PC-9 (cell line): ENCODE measurements around the gene UBN2. TPM values are rescaled to one million over a fixed set of nuclear protein-coding genes. Genes with fewer than 3 reads are reported as not detected.

Experiments used
- BruUV-seq: library from RNA; stranded (reverse); fragments of 400-500 nt; replicated peaks from 2 replicates; lab custom pipeline; 2021; lab: Mats Ljungman, UMichigan
- CTCF ChIA-PET: fragments of 300-600 bp; sonication (Branson Sonifier 250); formaldehyde crosslinking; loops from one replicate; lab custom pipeline; 2022; ENCODE audit warnings: antibody characterized with exemption; lab: Charles Lee
- POLR2A ChIA-PET: fragments of 300-600 bp; sonication (Branson Sonifier 250); formaldehyde crosslinking; loops from one replicate; lab custom pipeline; 2022; ENCODE audit warnings: antibody characterized with exemption; ENCODE audit not compliant: unreplicated experiment; lab: Charles Lee
- DNase-seq, 2 experiments: peaks; one replicate each; pipeline versions ENCODE4 v3.0.0 to v3.0.0-alpha.2; 2015 to 2022; ENCODE audit warnings: mixed read lengths in 1 of 2
- H2AFZ ChIP-seq: fragments of 200-600 bp; sonication (generic); 2 replicates; pipeline ENCODE4 v1.8.1; 2017; ENCODE audit warnings: antibody characterized with exemption
- H3F3A ChIP-seq: fragments of 200-600 bp; sonication (generic); 2 replicates; pipeline ENCODE4 v1.8.1; 2017; ENCODE audit warnings: antibody characterized with exemption, mild to moderate bottlenecking, low read depth; ENCODE audit not compliant: insufficient read depth
- H3K27ac ChIP-seq: fragments of 200-600 bp; sonication (generic); 2 replicates; pipeline ENCODE4 v1.6.1; 2016; ENCODE audit warnings: mixed run types
- H3K27me3 ChIP-seq: fragments of 200-600 bp; sonication (generic); 2 replicates; pipeline ENCODE4 v1.6.1; 2016; ENCODE audit warnings: low read depth, mixed run types; ENCODE audit not compliant: insufficient read depth
- H3K36me3 ChIP-seq: fragments of 200-600 bp; sonication (generic); 2 replicates; pipeline ENCODE4 v1.6.1; 2016; ENCODE audit warnings: low read depth, mixed run types
- H3K4me1 ChIP-seq: fragments of 200-600 bp; sonication (generic); replicated peaks from 2 replicates; pipeline ENCODE4 v1.6.1; 2016; ENCODE audit warnings: mixed run types; ENCODE audit not compliant: insufficient read depth
- H3K4me2 ChIP-seq: fragments of 200-600 bp; sonication (generic); 2 replicates; pipeline ENCODE4 v1.6.1; 2017; ENCODE audit warnings: mixed run types
- H3K4me3 ChIP-seq: fragments of 200-600 bp; sonication (generic); 2 replicates; pipeline ENCODE4 v1.6.1; 2016; ENCODE audit warnings: mixed run types
- H3K79me2 ChIP-seq: fragments of 200-600 bp; sonication (generic); 2 replicates; pipeline ENCODE4 v1.6.1; 2017; ENCODE audit warnings: low read depth, mixed run types
- H3K9me2 ChIP-seq: fragments of 200-600 bp; sonication (generic); 2 replicates; pipeline ENCODE4 v1.8.1; 2017; ENCODE audit warnings: mild to moderate bottlenecking; ENCODE audit not compliant: insufficient read depth
- H3K9me3 ChIP-seq: fragments of 200-600 bp; sonication (generic); 2 replicates; pipeline ENCODE4 v1.8.1; 2016; ENCODE audit warnings: low read depth; ENCODE audit not compliant: insufficient read depth
- H4K20me1 ChIP-seq: fragments of 200-600 bp; sonication (generic); 2 replicates; pipeline ENCODE4 v1.8.1; 2017; ENCODE audit not compliant: insufficient read depth
- EZH2 ChIP-seq: fragments of 200-600 bp; sonication (generic); IDR thresholded peaks from 2 replicates; pipeline ENCODE4 v1.8.0; 2017; ENCODE audit warnings: antibody characterized with exemption, low read depth
- intact Hi-C: fragments of 100-400 bp; cut with micrococcal nuclease; formaldehyde crosslinking; loops from one replicate; pipeline ENCODE4 v1.10.0; 2022; ENCODE audit not compliant: unreplicated experiment
- total RNA-seq: library from RNA; stranded (reverse); gene quantifications from 2 replicates; pipeline ENCODE4 v1.2.3, GENCODE V29; 2021
- TF ChIP-seq, protein P1 (sequence below): fragments of 200-600 bp; sonication (generic); conservative IDR thresholded peaks from 2 replicates; pipeline ENCODE4 v1.6.1; 2017; ENCODE audit warnings: mixed run types, antibody characterized with exemption, mild to moderate bottlenecking, moderate library complexity

The UBN2 gene
- total RNA-seq, 1 experiment from 2014 or later: 34.1 TPM

DNA sequence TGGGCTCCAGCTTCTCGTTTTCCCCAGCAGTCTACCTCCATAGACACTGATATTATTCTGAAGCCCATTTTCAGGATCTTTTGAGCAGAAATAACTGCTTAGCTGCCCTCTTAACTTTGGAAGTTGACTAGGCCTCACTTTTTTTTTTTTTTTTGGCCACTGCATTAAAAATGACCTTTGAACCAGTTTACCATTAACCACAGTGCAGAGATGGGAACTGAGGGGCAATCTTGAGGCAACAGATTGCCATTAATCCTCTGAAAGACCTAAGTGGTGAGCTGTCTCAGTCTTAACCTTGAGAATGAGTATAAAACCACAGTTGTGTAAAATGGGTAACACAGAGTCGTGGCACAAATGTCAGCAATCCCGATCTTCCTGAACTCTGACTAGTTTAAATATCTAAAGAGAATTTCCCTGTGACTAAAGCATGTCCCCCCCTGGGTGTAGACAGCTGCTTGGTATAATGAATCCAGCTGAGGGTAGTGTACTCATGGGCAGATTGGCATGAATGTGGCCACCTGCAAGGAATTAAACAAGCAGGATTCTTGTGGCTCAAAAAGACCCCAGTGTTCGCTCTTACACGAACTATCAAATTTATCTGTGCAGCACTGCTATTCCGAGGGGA, 64.0 kb downstream of the UBN2 start:
- intact Hi-C loops: loop anchor here (5.0 kb wide), 1 partner anchor 38 kb away; no protein-coding TSS in a partner anchor
- Histone ChIP-seq H3K4me2 (no peak overlapping the region), H4K20me1 (no peaks in the 10 kb centered on the region), H2AFZ (no peak overlapping the region), H3K79me2 (no peaks in the 10 kb centered on the region), H3K27me3 (no peaks in the 10 kb centered on the region), H3K27ac (no peak overlapping the region), H3K4me1 (no peaks in the 10 kb centered on the region), H3K4me3 (no peak overlapping the region), H3K36me3 (0 out of 2 replicates have a peak, but pooled peaks cover 7% of the 10 kb centered on the region), H3K9me2 (no peaks in the 10 kb centered on the region), H3K9me3 (no peaks in the 10 kb centered on the region), H3F3A (peaks cover 3% of the 10 kb centered on the region)
- CTCF ChIA-PET: no interaction called here
- no peak for DNase-seq
- BruUV-seq: no TSS peak
- POLR2A ChIA-PET: no interaction called here
- TF ChIP-seq, protein P1, sequence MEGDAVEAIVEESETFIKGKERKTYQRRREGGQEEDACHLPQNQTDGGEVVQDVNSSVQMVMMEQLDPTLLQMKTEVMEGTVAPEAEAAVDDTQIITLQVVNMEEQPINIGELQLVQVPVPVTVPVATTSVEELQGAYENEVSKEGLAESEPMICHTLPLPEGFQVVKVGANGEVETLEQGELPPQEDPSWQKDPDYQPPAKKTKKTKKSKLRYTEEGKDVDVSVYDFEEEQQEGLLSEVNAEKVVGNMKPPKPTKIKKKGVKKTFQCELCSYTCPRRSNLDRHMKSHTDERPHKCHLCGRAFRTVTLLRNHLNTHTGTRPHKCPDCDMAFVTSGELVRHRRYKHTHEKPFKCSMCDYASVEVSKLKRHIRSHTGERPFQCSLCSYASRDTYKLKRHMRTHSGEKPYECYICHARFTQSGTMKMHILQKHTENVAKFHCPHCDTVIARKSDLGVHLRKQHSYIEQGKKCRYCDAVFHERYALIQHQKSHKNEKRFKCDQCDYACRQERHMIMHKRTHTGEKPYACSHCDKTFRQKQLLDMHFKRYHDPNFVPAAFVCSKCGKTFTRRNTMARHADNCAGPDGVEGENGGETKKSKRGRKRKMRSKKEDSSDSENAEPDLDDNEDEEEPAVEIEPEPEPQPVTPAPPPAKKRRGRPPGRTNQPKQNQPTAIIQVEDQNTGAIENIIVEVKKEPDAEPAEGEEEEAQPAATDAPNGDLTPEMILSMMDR: no peak
- TF ChIP-seq EZH2: no peak

DNA sequence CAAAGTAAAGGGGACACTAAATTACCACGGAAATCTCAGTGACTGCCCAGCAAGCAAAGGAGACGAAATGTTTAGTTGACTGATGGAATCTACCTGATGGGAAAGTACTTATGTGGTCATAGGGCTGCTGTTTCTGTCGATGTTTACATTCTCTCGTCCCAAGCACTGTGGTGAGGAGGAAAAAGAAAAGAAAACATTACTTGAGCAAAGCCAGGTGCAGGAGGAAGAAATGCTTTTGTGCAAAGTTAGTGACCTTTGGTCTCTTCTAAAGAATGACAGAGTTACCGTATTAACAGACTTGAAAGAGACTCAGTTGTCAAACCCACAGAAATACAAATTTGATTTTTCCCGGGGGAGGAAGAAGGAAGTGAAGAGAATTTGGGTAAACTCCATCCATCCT, 66.8 kb downstream of the UBN2 start:
- POLR2A ChIA-PET: no interaction called here
- no peak overlapping the region for H3K4me2 ChIP-seq
- H2AFZ ChIP-seq: no peak overlapping the region
- BruUV-seq: no TSS peak
- H3K9me3 ChIP-seq: no peaks in the 10 kb centered on the region
- 0 out of 2 replicates have a peak, but pooled peaks cover 7% of the 10 kb centered on the region for H3K36me3 ChIP-seq
- no peaks in the 10 kb centered on the region for H3K4me1 ChIP-seq
- no peaks in the 10 kb centered on the region for H3K79me2 ChIP-seq
- DNase-seq: no peak
- CTCF ChIA-PET: no interaction called here
- no peaks in the 10 kb centered on the region for H4K20me1 ChIP-seq
- intact Hi-C loops: no loop called here
- TF ChIP-seq, protein P1: no peak
- TF ChIP-seq EZH2: no peak
- H3K27ac ChIP-seq: no peak overlapping the region
- H3K4me3 ChIP-seq: no peak overlapping the region
- no peaks in the 10 kb centered on the region for H3K27me3 ChIP-seq
- H3K9me2 ChIP-seq: no peaks in the 10 kb centered on the region
- peaks cover 3% of the 10 kb centered on the region; the same call in 1 of the 2 replicates for H3F3A ChIP-seq

DNA sequence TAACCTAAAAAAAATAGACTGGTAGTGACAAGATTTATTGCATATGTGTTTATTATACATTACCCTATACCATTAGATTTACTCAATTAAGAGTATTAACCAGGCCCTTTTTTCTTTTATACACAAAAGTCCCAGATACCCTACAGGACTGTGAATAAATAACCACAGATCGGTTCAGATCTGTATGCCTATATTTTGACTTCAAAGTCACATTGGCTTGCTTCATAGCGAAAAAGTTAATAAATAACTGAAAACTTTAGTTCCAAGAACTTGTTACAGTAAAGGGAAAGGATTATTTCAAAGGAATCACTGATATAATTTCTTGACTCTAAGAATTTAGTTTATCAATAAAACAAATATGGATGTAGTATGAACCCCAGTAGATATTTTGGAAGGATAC, 68.3 kb downstream of the UBN2 start:
- Histone ChIP-seq H3K4me2 (no peak overlapping the region), H3K4me1 (no peaks in the 10 kb centered on the region), H3K79me2 (no peaks in the 10 kb centered on the region), H3K27ac (no peak overlapping the region), H4K20me1 (no peaks in the 10 kb centered on the region), H2AFZ (no peak overlapping the region), H3K4me3 (no peak overlapping the region), H3K27me3 (no peaks in the 10 kb centered on the region), H3K9me3 (no peaks in the 10 kb centered on the region), H3K36me3 (0 out of 2 replicates have a peak, but pooled peaks cover 7% of the 10 kb centered on the region), H3F3A (no peaks in the 10 kb centered on the region), H3K9me2 (no peaks in the 10 kb centered on the region)
- BruUV-seq: no TSS peak
- POLR2A ChIA-PET: no interaction called here
- no peak for DNase-seq
- CTCF ChIA-PET: no interaction called here
- intact Hi-C loops: no loop called here
- TF ChIP-seq, protein P1: no peak
- no peak for TF ChIP-seq EZH2
